Measurements from ENCODE around the gene RASIP1. TPM values are rescaled to one million over a fixed set of nuclear protein-coding genes. Genes with fewer than 3 reads are reported as not detected.

The RASIP1 gene
- total and polyA plus RNA-seq, 7 donors = 3.9 to 9.7 (median 7.0) TPM

DNA sequence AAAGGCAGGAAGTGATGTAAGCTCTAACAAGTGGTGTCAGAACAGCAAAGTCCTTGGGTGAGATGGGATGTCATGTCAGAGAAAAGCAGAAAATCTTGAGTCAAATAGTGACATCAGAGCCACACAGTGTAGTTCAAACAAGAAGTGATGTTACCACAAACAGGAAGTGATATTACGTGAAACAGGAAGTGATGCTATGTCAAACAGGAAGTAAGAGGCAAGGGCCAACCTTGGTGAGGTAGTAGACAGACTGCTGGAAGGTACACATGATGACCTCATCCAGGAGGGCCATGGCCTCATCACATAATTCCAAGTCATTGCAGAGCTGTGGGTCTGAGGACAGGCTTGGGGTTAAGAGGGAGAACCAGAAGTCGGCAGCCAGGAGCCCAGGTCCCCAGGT is 13.9 kb downstream of the RASIP1 start:
- H3K4me1 ChIP-seq = peaks cover 5% of the 10 kb centered on the region
- no peak overlapping the region for H3K4me3 ChIP-seq
- H3K27me3 ChIP-seq (ENCODE audit: insufficient read depth in 3 of 3, low read length in 2 of 3) = no peaks in the 10 kb centered on the region
- H3K9me3 ChIP-seq = no peaks in the 10 kb centered on the region
- TF ChIP-seq, protein P1, sequence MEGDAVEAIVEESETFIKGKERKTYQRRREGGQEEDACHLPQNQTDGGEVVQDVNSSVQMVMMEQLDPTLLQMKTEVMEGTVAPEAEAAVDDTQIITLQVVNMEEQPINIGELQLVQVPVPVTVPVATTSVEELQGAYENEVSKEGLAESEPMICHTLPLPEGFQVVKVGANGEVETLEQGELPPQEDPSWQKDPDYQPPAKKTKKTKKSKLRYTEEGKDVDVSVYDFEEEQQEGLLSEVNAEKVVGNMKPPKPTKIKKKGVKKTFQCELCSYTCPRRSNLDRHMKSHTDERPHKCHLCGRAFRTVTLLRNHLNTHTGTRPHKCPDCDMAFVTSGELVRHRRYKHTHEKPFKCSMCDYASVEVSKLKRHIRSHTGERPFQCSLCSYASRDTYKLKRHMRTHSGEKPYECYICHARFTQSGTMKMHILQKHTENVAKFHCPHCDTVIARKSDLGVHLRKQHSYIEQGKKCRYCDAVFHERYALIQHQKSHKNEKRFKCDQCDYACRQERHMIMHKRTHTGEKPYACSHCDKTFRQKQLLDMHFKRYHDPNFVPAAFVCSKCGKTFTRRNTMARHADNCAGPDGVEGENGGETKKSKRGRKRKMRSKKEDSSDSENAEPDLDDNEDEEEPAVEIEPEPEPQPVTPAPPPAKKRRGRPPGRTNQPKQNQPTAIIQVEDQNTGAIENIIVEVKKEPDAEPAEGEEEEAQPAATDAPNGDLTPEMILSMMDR (IDR thresholded peaks at IDR 0.05) = no peak
- H3K36me3 ChIP-seq (ENCODE audit: insufficient read depth in 1 of 2, low read depth in 1 of 2) = no peaks in the 10 kb centered on the region
- peak overlapping the region; percentile 70 for H3K27ac ChIP-seq
- ATAC-seq (no peak), DNase-seq (no peak)
- WGBS, 3 donors = 60 to 87% (median 80%) methylated on average over 2 of the region's 2 CpGs
- intact Hi-C loops (cut with DNase I) = no loop called here

GRCh38 chr19:48724796-48725753 is 15.3 kb downstream of the RASIP1 start:
- Histone ChIP-seq H3K4me3 (no peak overlapping the region), H3K4me1 (peaks cover 5% of the 10 kb centered on the region), H3K36me3 (ENCODE audit: insufficient read depth in 1 of 2, low read depth in 1 of 2) (no peaks in the 10 kb centered on the region), H3K9me3 (no peaks in the 10 kb centered on the region), H3K27me3 (ENCODE audit: insufficient read depth in 3 of 3, low read length in 2 of 3) (no peaks in the 10 kb centered on the region), H3K27ac (peak overlapping the region; percentile 70)
- ATAC-seq (peak in 2 of 4 donors; percentile 27 to 28), DNase-seq (peak in 1 of 2 donors; percentile 65)
- TF ChIP-seq, protein P1 (IDR thresholded peaks at IDR 0.05) = no peak
- WGBS, 3 donors = 40 to 46% (median 41%) methylated on average over 11 of the region's 11 CpGs
- intact Hi-C loops (cut with DNase I) = no loop called here

GRCh38 chr19:48722196-48722708 is 18.2 kb downstream of the RASIP1 start:
- H3K36me3 ChIP-seq (ENCODE audit: insufficient read depth in 1 of 2, low read depth in 1 of 2) = no peaks in the 10 kb centered on the region
- no peak overlapping the region for H3K4me3 ChIP-seq
- 79 to 84% (median 82%) methylated on average over 11 of the region's 11 CpGs for WGBS, 3 donors
- H3K4me1 ChIP-seq = peaks cover 9% of the 10 kb centered on the region
- ATAC-seq (no peak), DNase-seq (no peak)
- H3K27ac ChIP-seq = no peak overlapping the region
- H3K9me3 ChIP-seq = no peaks in the 10 kb centered on the region
- TF ChIP-seq, protein P1 (IDR thresholded peaks at IDR 0.05) = no peak
- intact Hi-C loops (cut with DNase I) = no loop called here
- H3K27me3 ChIP-seq (ENCODE audit: insufficient read depth in 3 of 3, low read length in 2 of 3) = no peaks in the 10 kb centered on the region

- no peaks in the 10 kb centered on the region for H3K36me3 ChIP-seq (ENCODE audit: insufficient read depth in 1 of 2, low read depth in 1 of 2)
- peak overlapping the region; percentile 91 for H3K27ac ChIP-seq
- H3K4me1 ChIP-seq = peaks cover 20% of the 10 kb centered on the region
- TF ChIP-seq, protein P1 (IDR thresholded peaks at IDR 0.05) = no peak
- H3K9me3 ChIP-seq = no peaks in the 10 kb centered on the region
- H3K27me3 ChIP-seq (ENCODE audit: insufficient read depth in 3 of 3, low read length in 2 of 3) = no peaks in the 10 kb centered on the region
- peak; percentile 98 to 100 for DNase-seq
- intact Hi-C loops (cut with DNase I) = no loop called here
- 14 to 17% (median 14%) methylated on average over 42 of the region's 42 CpGs for WGBS, 3 donors
- ATAC-seq = peak; percentile 81 to 89 (median 86)
- H3K4me3 ChIP-seq = peak overlapping the region; percentile 78
Observed at GRCh38 chr19:48720613-48721296, 19.7 kb downstream of the RASIP1 start.
